Fibroblast of skin of scalp (primary cell): ENCODE measurements around the gene GCC1.
"Not testable (repeated sequence)": the region's sequence is repeated elsewhere in the genome, so short reads cannot be mapped to it uniquely, and the experiment has no call there.

Experiments
- DNase-seq: peaks from one replicate; pipeline ENCODE4 v3.0.0-alpha.2; 2013

GCC1 gene

DNA sequence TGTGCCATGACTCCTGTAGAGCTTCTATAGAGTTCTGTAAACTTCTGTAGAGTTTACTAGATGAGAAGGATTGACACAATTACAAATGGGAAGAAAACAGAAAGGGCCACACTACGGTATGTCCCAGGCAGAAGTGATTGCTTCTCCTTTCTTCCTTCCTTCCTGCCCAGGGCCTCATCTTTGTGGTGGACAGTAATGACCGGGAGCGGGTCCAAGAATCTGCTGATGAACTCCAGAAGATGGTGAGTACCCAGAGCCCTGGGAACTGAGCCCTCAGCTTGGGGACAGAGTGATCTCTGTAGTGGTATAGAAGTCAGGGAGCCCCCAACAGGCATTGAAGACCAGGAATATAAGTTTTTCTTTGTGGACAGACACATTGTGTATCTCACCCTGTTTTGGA lies 4.5 kb upstream of the GCC1 start:
- no peak for DNase-seq

DNA sequence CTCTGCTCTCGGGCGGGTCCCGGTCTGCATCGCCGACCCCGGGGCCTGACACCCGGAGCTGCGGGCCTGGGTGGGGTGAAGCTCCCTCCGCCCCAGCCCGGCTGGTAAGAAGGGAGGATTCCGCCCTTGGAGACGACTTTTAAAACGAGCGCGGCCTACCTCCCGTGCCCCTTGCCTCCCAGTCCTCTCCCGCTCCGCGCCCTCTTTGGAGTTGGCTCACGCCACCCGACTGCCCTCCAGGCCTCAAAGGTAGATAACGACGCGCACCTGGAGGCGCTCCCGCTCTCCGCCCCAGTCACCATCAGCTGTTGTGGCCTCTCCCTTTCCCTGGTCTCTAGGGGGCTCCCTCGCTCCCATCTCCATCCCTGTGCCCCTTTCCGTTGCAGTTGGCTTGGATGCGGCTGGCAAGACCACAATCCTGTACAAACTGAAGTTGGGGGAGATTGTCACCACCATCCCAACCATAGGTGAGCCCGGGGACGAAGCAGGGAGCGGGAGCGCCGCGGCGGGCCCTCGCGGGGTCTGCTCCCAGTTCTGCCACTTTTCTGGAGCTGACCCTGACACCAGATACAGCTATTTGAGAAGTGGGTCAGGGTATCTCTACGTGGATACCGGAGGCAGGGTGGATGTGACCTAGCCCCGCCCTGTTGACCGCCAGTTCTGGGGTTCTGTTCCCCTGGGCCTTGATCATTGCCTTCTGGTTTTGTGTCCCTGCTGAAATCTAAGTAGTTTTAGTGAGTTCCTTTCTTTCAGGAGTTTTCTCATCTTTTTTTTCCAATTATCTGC lies 3.5 kb upstream of the GCC1 start:
- peak; percentile 65 for DNase-seq

DNA sequence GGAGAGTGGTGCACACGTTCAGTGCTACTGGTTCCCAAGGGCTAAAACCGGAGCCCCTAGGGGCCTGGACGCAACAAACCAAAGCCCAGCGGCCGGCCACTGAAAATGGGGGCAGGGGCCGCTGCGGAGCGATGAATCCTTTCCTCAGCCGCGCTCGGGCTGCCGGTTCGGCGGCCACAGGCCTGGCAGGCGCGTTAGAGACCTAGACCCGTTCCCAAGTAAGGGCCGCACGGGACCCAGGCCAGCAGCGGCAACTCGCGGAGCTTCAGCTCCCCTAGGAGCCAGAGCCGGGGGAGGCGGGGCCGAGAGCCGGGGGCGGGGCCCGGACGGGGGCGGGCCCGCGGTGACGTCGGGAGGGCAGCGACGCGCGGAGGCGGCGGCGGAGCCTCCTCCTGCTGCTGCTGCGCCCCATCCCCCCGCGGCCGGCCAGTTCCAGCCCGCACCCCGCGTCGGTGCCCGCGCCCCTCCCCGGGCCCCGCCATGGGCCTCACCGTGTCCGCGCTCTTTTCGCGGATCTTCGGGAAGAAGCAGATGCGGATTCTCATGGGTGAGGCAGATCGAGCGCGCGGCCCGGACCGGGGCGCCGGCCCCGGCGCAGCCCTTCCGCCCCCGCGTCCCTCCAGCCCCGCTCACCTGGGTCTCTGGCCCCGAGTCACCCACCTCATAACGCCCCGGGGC lies 2.8 kb upstream of the GCC1 start, which contains the start of gene ARF5:
Gene ARF5, plus strand, starts transcription at position 393 of the 678 bp plus-strand sequence. Its CDS starts 88 bp downstream, at position 481.
- peak; percentile 87 for DNase-seq

DNA sequence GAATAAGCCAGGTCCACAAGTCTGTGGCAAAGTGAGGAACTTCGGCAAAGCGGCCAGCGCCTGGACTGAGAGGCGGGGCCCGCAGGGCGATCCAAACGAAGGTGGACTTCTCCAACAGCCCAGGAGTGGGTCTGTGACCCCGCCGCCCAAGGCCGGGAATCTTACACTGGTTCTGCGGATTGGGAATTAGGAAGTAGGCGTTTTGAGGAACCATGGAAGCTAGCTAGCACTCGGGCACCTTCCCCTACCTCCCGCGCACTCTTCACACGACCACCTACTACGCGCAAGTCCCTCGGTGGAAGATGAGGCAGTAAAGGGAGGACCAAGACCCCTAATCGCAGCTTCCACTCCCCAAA lies 2.2 kb upstream of the GCC1 start:
- no peak for DNase-seq

DNA sequence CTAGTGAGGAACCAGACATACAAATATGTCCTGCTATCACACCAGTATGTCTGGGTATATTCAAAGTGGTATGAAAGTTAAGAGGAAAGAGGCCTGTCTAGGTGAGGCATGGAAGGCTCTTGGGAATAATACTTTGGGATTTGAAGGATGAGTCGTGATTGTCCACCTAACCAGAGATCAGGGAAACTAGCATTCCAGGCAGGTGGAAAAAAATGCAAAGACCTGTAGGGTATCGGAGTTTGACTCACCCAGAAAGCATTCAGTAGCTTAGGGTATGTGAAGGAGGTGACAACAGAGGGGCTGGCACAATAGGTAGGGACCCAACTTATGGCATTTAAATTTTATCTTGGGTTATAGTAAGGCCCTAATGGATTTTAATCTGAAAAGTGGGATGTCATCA lies 950 bp upstream of the GCC1 start:
- DNase-seq = no peak

DNA sequence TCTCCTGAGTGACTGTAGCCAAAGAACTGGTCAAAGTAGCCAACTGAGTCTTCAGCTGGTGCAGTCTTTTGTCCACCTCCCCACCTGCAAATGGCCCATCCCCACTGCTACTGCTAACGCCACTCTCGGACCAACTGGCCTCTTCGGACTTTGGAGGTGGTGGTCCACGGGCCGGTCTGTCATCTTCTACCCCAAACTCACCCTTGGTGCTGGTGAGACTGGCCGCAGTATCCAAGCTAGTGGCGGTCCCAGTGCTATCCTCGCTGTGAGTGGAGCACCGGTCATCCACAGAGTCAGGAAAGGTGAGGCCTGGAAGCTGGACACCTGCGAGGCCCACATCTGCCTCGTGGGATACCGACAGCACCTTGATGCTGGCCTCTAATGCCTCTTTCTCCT lies 750 bp downstream of the GCC1 start:
- no peak for DNase-seq

DNA sequence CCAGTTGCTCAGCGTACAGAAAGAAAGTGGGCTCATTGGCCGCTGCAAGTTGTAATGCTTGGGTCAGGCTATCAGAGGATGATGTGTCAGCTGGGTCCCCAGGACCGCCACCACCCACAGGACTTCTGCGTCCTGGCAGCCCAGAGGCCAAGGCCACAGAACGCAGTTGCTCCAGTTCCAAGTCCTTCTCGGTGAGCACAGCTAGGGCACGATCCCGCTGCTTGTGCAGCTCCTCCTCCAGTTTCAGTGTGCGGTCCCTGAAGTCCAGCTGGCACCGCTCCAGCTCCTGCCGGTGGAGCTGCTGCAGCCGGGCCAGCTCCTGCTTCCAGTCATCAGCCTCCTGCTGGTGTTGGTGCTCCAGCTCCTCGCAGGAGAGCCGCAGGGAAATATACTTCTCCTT lies 3.0 kb downstream of the GCC1 start:
- no peak for DNase-seq

DNA sequence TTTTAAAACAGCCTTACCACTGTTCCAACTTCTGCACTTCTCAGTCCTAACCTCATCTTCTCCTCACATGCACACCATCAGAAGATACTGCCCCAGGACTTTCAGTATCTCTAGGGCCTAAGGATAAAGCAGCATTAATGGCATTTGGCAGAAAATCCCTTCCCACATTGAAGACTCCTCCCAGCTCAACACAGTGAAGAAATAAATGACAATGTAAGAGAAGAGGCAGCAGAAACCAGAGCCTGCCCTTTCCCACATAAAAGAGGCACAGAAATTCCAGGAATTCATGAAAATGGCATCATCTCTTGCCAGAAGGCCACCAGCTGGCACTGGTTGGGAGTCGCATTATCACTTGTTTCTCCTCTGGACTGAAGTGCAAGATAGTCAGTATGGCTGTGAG lies 3.7 kb downstream of the GCC1 start:
- peak; percentile 14 for DNase-seq

DNA sequence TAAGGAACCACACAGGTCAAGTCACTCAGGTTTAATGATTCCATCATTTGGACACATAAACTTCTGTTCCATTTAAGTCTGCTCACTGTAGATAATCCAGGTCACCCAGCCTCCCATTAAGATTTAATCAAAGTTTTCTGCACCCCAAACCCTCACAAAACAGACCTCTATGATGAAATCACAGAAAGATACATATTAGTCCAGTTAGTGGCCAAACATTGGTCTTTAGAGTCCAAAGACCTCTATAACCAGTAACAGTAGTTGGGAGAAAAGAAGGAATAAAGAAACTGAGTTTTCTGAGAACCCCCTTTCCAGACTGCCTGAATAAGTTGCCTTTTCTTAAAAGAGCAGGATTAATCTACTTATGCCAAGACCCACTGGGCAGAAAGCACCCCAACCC lies 4.8 kb downstream of the GCC1 start:
- no peak for DNase-seq

DNA sequence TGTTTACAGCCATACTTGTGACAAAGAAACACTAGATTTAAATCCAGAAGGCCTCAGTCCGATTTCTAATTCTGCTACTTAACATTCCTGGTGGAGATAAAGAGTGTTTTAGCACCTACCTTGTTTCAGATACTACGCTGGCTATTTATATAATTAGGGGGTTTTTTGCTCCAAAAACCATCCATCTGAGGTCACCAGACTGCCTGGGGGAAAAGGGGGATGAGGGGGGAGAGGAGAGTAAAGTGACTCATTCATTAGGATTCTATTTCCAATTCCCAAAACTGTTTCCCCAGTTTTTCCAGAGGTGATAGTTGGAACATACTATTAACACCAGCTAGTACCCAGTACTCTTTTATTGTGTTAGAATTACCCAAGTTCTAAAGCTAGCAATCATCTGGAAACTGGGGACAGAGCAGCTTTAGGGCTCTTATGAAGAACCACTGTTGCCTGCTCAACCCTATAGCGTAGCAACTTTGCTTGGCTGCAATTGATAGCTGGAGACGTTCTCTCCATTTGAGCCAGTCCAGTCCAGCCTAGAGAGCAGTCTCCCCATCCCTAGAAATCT lies 6.6 kb downstream of the GCC1 start:
- peak; percentile 32 for DNase-seq

DNA sequence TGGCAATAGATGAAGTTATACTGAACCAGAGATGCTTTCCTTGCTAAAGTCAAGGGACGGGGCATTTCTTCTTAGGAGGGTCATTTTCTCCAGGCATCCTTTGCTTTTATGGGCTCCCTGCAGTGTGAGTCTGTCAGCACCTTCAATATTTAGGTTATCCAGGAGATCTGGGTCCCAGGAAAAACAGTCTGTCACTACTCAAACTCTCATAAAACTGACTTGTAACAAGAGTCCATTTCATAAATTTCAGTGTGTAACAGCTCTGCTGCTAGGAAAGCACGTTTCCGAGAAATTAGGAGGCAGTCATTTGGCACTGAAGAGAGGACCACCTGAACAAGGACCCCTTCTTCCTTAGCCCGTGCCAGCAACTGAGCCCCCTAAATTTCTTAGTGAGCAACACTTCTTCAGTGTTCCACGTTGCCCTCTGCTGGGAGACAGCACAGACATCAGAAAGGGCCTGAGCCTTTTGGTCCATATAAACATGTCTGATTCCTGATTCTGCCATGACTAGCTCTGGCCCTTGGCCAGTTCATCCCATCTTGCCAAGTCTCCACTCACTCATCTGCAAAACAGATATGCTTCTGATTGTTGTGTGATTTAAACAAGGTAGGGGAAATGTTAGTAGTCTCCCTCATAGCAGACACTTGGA lies 7.2 kb downstream of the GCC1 start:
- DNase-seq = peak; percentile 32

DNA sequence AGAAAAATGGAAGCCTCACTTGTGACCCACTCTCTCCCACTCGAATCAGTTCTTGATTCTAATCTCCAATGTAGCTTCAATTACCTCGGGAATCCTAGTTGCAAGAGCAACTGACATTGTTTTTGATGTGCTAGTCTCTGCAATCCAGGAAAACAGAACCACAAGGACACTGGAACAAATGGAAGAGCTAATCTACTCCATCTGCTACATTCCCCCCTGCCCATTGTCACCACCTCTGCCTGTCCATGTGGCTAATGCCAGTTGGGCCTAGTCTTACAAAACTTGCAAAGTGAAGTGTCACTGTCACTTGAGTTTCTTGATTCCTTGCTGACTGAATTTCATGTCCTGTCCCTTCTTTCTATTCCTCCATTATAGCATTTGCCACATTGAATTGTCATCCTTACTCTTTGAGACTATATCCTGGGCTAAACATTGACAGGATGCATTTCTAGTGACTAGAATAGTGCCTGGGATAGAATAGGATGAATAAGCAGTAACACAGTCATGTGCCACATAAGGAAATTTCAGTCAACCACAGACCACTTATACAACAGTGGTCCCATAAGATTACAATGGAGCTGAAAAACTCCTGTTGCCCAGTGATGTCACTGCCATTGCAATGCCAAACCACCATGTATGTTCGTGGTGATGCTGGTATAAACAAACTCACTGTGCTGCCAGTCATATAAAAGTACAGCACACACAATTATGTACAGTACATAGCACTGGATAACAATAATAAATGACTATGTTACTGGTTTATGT lies 13.5 kb downstream of the GCC1 start:
- no peak for DNase-seq

DNA sequence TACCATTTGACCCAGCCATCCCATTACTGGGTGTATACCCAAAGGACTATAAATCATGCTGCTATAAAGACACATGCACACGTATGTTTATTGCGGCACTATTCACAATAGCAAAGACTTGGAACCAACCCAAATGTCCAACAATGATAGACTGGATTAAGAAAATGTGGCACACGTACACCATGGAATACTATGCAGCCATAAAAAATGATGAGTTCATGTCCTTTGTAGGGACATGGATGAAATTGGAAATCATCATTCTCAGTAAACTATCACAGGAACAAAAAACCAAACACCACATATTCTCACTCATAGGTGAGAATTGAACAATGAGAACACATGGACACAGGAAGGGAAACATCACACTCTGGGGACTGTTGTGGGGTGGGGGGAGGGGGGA lies 17.4 kb downstream of the GCC1 start:
- not testable (repeated sequence) for DNase-seq

DNA sequence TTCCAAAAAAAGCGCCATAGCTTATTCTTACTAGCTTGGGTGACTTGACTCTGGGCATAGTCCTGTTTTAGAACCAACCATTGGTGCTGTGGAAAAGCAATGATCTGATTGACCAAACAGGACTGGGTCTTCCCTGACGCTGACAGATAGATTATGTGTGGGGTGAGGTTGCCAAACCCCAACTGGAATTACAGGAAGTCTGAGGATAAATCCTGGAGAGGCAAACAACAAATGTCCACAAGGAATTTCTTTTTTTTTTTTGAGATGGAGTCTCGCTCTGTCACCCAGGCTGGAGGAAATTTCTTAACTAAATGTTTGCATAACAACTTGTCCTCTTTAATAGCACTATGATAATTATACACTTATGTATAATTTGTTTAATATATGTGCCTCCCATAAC lies 19.2 kb downstream of the GCC1 start:
- no peak for DNase-seq

DNA sequence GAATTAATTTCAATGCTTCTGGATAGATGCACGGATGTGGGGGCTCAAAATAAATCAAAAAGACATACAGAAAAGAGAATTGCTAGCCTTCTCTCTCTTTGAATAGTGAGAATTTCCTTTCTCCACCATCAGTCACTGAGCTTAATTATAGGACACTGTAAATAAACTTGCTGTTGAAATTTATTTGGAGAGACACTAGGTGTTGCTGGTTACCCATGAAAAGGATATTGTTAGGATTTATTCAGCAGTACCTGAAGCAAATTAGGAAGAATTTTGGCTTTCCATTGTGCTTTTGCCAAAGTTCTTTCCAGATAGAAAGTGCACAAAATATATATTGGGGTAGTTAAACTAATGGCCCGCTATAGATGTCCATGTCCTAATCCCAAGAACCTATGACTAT lies 27.6 kb downstream of the GCC1 start:
- DNase-seq = no peak

DNA sequence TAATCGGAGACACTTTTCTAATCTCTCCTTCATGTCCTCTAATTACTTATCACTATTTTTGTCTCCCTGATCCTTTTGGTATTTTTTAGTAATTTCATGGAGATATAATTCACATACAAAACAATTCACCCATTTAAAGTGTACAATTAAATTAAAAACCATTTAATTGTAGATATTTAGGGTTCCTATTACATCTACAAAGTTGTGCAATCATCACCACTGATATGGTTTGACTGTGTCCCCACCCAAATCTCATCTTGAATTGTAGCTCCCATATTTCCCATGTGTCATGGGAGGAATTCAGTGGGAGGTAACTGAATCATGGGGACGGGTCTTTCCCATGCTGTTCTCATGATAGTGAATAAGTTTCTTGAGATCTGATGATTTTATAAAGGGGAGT lies 29.0 kb downstream of the GCC1 start:
- DNase-seq = no peak

DNA sequence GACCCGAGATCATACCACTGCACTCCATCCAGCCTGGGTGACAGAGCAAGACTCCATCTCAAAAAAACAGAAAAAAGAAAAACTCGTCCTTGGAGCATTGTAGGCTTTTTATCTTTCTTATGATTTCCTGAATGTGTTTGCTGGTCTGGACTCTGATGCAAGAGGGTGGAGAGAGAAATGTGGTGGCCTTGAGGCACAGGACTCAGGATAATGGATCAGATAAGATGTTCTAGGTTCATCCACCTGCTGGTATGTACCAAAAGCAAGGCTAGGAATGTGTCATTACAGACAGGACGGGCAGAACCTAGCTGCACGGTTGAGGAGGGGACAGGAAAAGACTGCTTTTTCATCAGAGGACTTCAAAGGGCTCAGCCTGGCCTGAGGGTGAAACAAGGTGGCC lies 33.5 kb downstream of the GCC1 start:
- no peak for DNase-seq

DNA sequence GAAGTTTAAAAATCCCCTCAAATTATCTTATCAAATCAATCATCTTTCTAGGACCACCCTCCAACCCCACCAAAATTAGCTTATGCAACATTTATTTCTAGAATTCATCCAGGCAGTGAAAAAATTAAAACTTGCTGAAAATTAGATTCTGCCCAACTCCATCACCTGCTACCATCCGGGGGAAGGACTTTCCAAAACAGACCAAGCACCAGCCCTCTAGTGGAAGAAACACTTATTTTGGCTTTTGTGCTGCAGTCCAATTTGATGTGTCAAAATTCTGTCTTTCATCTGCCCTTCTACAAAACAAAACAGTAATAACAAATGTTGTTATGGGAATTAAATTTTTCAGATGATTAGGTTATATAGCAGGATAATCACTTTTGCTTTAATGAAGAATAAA lies 35.1 kb downstream of the GCC1 start:
- no peak for DNase-seq

DNA sequence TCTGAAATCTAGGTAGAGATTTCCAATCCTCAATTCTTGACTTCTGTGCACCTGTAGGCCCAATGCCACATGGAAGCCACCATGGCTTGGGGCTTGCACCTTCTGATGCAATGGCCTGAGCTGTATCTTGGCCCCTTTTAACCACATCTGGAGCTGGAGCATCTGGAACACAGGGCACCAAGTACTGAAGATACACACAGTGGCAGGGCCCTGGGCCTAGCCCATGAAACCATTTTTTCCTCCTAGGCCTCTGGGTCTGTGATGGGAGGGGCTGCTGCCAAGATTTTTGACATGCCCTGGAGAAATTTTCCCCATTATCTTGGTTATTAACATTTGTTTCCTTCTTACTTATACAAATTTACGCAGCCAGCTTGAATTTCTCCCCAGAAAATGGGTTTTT lies 39.1 kb downstream of the GCC1 start:
- no peak for DNase-seq

DNA sequence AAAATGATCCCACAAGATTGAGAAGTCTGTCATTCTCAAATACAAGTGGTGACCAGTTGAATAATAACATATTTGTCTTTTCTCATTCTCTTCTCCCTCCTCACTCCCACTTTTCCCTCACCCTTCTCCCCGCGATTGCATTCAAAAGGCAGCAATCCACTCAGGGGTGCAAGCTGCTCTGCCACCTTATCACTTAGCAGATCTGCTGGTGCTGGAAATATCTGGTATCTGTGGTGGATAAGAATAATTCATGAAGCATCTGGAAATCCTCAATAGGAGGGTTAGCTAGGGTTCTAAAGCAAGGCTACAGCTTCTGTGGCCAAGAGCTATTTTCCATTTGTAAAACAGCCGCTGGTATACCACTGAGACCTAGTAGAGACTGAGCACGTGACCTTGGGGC lies 43.8 kb downstream of the GCC1 start:
- DNase-seq = no peak

DNA sequence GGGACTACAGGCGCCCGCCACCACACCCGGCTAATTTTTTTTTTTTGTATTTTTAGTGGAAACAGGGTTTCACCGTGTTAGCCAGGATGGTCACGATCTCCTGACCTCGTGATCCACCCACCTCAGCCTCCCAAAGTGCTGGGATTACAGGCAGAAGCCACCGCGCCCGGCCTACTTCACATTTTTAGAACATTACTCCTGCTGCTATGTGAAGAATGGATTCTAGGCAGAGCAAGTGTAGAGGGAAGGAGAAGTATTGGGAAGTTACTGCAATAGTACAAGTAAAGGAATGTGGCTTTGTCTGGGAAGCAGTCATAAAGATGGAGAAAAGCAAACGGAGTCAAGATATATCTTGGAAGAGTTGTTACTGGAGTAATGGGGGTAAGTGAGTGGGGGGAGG lies 44.9 kb downstream of the GCC1 start:
- not testable (repeated sequence) for DNase-seq

DNA sequence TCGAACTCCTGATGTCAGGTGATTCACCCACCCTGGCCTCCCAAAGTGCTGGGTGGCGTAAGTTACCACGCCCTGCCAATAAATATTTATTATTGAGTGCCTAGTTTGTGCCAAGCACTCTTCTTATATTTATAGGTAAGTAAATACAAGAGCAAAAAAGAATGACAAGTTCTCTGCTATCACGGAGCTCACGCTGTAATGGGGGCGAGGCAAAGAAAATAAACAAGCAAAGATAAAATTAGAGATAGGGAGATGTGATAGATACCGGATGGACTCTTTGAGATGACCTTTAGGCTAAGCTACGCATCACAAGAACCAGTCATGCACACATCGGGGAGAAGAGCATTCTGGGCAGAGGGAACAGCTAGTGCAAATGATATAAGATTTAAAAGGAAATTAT lies 46.3 kb downstream of the GCC1 start:
- no peak for DNase-seq

DNA sequence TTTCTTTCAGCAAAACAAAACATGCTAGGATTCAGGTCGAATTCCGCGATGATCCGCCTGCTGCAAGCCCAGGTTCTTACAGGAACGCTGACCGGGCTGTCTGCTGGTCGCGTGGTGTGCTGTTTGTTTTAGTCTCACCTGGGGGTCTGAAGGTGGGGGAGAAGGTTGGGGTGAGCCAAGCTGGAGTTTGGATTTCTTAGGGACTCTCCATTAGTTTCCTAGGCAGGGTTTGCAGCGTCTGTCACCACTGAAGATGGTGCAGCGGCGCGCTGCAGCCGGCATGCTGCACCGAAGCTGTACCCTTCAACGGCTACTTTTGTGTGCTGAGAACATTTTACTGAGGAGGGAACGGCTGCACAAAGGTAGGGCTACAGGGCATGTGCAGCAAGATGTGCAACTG lies 48.7 kb downstream of the GCC1 start:
- DNase-seq = no peak
